ENCODE measurements around the gene MARS1. TPM values are rescaled to one million over a fixed set of nuclear protein-coding genes. Genes with fewer than 3 reads are reported as not detected.

MARS1 gene
- total RNA-seq, 1 experiment from 2014 or later, result 209 TPM

DNA sequence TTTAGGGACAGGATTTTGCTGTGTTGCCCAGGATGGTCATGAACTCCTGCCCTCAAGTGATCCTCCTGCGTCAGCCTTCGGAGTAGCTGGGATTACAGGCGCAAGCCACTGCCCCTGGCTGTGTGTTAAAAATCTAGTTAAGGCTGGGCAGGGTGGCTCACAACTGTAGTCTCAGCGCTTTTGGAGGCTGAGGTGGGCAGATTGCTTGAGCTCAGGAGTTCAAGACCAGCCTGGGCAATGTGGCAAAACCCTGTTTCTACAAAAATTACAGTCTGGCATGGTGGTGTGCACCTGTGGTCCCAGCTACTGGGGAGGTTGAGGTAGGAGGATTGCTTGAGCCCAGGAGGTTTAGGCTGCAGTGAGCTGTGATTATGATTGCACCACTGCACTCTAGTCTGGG lies 23.3 kb downstream of the MARS1 start:
- Histone ChIP-seq H3K9ac (ENCODE audit: low read length) (no peak overlapping the region), H3K4me1 (ENCODE audit: insufficient read depth, low read length) (no peaks in the 10 kb centered on the region), H3K4me2 (ENCODE audit: low read length) (no peak overlapping the region), H3K9me3 (ENCODE audit: low read length) (no peaks in the 10 kb centered on the region), H3K27me3 (ENCODE audit: low read length) (no peaks in the 10 kb centered on the region), H3K36me3 (ENCODE audit: low read depth, low read length) (peaks cover 48% of the 10 kb centered on the region), H3K4me3 (ENCODE audit: low read length) (no peak overlapping the region), H3K79me2 (ENCODE audit: low read length) (no peaks in the 10 kb centered on the region), H3K27ac (ENCODE audit: low read length) (no peak overlapping the region), H3K9me2 (replicated peaks; ENCODE audit: low read length) (no peaks in the 10 kb centered on the region), H4K20me1 (ENCODE audit: low read length) (no peaks in the 10 kb centered on the region), H3F3A (ENCODE audit: low read length, unreplicated experiment) (no peaks in the 10 kb centered on the region), H2AFZ (ENCODE audit: low read length) (no peak overlapping the region)
- no peak for ATAC-seq
- intact Hi-C loops (cut with micrococcal nuclease), result no loop called here
- CTCF ChIA-PET, result no interaction called here
- BruUV-seq (replicated peaks), result no TSS peak
- TF ChIP-seq, protein P1, sequence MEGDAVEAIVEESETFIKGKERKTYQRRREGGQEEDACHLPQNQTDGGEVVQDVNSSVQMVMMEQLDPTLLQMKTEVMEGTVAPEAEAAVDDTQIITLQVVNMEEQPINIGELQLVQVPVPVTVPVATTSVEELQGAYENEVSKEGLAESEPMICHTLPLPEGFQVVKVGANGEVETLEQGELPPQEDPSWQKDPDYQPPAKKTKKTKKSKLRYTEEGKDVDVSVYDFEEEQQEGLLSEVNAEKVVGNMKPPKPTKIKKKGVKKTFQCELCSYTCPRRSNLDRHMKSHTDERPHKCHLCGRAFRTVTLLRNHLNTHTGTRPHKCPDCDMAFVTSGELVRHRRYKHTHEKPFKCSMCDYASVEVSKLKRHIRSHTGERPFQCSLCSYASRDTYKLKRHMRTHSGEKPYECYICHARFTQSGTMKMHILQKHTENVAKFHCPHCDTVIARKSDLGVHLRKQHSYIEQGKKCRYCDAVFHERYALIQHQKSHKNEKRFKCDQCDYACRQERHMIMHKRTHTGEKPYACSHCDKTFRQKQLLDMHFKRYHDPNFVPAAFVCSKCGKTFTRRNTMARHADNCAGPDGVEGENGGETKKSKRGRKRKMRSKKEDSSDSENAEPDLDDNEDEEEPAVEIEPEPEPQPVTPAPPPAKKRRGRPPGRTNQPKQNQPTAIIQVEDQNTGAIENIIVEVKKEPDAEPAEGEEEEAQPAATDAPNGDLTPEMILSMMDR (conservative IDR thresholded peaks at IDR 0.05; ENCODE audit: low read depth, low read length), result no peak
- TF ChIP-seq EZH2phosphoT487 (IDR thresholded peaks at IDR 0.05; ENCODE audit: borderline replicate concordance, low read length) (no peak), EZH2 (IDR thresholded peaks at IDR 0.05; ENCODE audit: low read length, unreplicated experiment) (no peak)
- POLR2A ChIA-PET (ENCODE audit: unreplicated experiment), result interaction anchor here (0.6 kb wide), 1 partner anchor 202 kb away, joined by 5 read pairs; no protein-coding TSS in a partner anchor
- DNase-seq, result no peak

DNA sequence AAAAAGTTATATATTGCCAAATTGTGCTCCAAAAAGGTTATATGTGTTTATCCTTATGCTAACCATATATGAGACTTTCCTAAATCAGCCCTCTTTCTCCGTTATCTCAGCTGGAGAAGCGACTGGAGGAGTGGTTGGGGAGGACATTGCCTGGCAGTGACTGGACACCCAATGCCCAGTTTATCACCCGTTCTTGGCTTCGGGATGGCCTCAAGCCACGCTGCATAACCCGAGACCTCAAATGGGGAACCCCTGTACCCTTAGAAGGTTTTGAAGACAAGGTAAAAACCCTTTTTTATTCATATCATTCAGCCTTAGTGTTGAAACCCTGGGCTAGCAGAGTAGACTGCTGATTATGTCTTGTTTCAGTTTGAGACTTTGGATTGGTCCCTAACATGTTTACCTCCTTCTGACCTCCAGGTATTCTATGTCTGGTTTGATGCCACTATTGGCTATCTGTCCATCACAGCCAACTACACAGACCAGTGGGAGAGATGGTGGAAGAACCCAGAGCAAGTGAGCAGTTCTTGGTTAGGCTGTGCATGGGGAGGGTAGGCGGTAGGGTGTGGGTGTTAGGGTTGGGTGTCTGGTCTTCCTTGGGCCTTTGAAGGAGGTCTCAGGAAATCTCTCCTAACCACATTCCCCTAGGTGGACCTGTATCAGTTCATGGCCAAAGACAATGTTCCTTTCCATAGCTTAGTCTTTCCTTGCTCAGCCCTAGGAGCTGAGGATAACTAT lies 23.9 kb downstream of the MARS1 start:
- no peaks in the 10 kb centered on the region for H3K4me1 ChIP-seq (ENCODE audit: insufficient read depth, low read length)
- no peaks in the 10 kb centered on the region for H3K9me2 ChIP-seq (replicated peaks; ENCODE audit: low read length)
- intact Hi-C loops (cut with micrococcal nuclease), result no loop called here
- H3K9ac ChIP-seq (ENCODE audit: low read length), result no peak overlapping the region
- no TSS peak for BruUV-seq (replicated peaks)
- no peak overlapping the region for H2AFZ ChIP-seq (ENCODE audit: low read length)
- no peak for ATAC-seq
- TF ChIP-seq EZH2phosphoT487 (IDR thresholded peaks at IDR 0.05; ENCODE audit: borderline replicate concordance, low read length) (no peak), EZH2 (IDR thresholded peaks at IDR 0.05; ENCODE audit: low read length, unreplicated experiment) (no peak)
- TF ChIP-seq, protein P1 (conservative IDR thresholded peaks at IDR 0.05; ENCODE audit: low read depth, low read length), result no peak
- H3K79me2 ChIP-seq (ENCODE audit: low read length), result peaks cover under 1% of the 10 kb centered on the region; the same call in 1 of the 2 replicates
- H3K4me3 ChIP-seq (ENCODE audit: low read length), result no peak overlapping the region
- no peak overlapping the region for H3K4me2 ChIP-seq (ENCODE audit: low read length)
- POLR2A ChIA-PET (ENCODE audit: unreplicated experiment), result interaction anchor here (0.6 to 0.7 kb wide), 2 partner anchors 36 to 203 kb away, joined by 4 to 5 read pairs; no protein-coding TSS in a partner anchor
- H3K9me3 ChIP-seq (ENCODE audit: low read length), result no peaks in the 10 kb centered on the region
- no peaks in the 10 kb centered on the region for H3F3A ChIP-seq (ENCODE audit: low read length, unreplicated experiment)
- CTCF ChIA-PET, result no interaction called here
- H3K36me3 ChIP-seq (ENCODE audit: low read depth, low read length), result peaks cover 54% of the 10 kb centered on the region
- H4K20me1 ChIP-seq (ENCODE audit: low read length), result 0 out of 2 replicates have a peak, but pooled peaks cover under 1% of the 10 kb centered on the region
- DNase-seq, result no peak
- H3K27me3 ChIP-seq (ENCODE audit: low read length), result no peaks in the 10 kb centered on the region
- H3K27ac ChIP-seq (ENCODE audit: low read length), result no peak overlapping the region

DNA sequence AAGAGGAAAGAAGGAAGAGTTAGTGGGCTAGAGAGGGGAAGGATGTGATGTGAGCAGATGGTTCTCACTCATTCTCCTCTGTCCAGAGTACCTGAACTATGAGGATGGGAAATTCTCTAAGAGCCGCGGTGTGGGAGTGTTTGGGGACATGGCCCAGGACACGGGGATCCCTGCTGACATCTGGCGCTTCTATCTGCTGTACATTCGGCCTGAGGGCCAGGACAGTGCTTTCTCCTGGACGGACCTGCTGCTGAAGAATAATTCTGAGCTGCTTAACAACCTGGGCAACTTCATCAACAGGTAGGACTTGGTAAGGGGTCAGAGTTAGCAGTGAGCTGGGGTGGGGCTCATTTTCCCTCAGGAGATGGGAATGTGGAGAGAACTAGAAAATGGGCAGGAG lies 24.8 kb downstream of the MARS1 start:
- Histone ChIP-seq H3K79me2 (ENCODE audit: low read length) (peaks cover 9% of the 10 kb centered on the region; the same call in 1 of the 2 replicates), H2AFZ (ENCODE audit: low read length) (no peak overlapping the region), H3K4me2 (ENCODE audit: low read length) (no peak overlapping the region), H3F3A (ENCODE audit: low read length, unreplicated experiment) (no peaks in the 10 kb centered on the region), H3K27me3 (ENCODE audit: low read length) (no peaks in the 10 kb centered on the region), H3K9me3 (ENCODE audit: low read length) (no peaks in the 10 kb centered on the region), H3K9me2 (replicated peaks; ENCODE audit: low read length) (no peaks in the 10 kb centered on the region), H3K9ac (ENCODE audit: low read length) (no peak overlapping the region), H3K4me3 (ENCODE audit: low read length) (no peak overlapping the region), H3K27ac (ENCODE audit: low read length) (no peak overlapping the region), H3K36me3 (ENCODE audit: low read depth, low read length) (peaks cover 62% of the 10 kb centered on the region), H3K4me1 (ENCODE audit: insufficient read depth, low read length) (peaks cover 7% of the 10 kb centered on the region; the same call in 1 of the 2 replicates), H4K20me1 (ENCODE audit: low read length) (0 out of 2 replicates have a peak, but pooled peaks cover 5% of the 10 kb centered on the region)
- no peak for ATAC-seq
- no TSS peak for BruUV-seq (replicated peaks)
- ChIA-PET CTCF (no interaction called here), POLR2A (ENCODE audit: unreplicated experiment) (interaction anchor here (0.7 kb wide), 1 partner anchor 35 kb away, joined by 4 read pairs; no protein-coding TSS in a partner anchor)
- no peak for DNase-seq
- TF ChIP-seq, protein P1 (conservative IDR thresholded peaks at IDR 0.05; ENCODE audit: low read depth, low read length), result no peak
- TF ChIP-seq EZH2 (IDR thresholded peaks at IDR 0.05; ENCODE audit: low read length, unreplicated experiment), result no peak
- no peak for TF ChIP-seq EZH2phosphoT487 (IDR thresholded peaks at IDR 0.05; ENCODE audit: borderline replicate concordance, low read length)
- intact Hi-C loops (cut with micrococcal nuclease), result no loop called here
